ENCODE results near the gene NCF4.
A peak's percentile ranks its signal among the peaks of the same experiment; 100 is the strongest.

The NCF4 gene

DNA sequence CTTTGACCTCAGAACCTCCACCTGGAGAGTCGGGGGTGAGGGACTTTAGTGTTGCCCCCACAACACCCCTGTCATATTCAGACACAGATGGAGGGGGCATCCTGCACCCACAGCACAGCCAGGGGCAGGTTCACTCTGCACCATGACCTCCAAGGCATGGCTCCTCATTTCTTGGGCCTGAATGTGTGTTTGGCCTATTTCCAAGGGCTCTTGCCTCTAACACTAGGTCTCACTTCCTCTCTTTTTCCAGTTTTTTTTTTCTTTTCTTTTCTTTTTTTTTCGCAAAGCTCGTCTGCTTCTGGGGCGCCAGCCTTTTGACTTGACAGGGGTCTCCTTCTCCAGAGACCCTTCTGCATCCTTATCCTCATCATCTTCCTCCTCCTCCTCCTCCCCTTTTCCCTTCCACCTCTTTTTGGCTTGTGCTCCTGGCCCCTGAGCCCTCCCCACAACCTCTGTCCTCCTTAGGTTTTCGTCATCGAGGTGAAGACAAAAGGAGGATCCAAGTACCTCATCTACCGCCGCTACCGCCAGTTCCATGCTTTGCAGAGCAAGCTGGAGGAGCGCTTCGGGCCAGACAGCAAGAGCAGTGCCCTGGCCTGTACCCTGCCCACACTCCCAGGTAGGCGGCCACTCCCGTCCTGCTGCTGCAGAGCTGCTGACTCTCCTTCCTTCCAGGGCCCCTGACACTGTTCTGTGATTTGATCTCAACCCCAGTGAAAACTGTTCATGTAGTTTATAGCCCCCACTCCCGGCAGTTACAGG lies 3.8 kb downstream of the NCF4 start:
- no peak for DNase-seq (ENCODE audit: low spot score)

DNA sequence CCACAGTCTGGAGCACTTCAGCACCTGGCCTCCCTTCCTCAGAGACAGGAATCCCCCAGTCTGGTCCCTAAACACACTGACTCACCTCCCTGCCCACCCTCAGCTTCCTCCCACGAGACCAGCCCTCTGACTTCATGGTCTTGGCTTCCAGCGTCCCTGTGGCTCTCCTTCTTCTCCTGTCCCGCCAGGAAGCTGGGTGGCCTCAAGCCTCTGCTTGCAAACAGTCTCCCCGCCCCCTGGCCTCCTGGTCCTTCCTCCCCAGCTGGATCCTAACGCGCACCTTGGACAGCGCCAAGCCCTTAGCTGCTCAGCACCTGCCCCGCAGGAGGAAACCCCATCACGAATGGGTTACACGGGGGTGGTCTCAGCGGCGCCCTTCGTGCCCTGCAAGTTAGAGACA lies 4.5 kb downstream of the NCF4 start:
- DNase-seq (ENCODE audit: low spot score) = no peak

DNA sequence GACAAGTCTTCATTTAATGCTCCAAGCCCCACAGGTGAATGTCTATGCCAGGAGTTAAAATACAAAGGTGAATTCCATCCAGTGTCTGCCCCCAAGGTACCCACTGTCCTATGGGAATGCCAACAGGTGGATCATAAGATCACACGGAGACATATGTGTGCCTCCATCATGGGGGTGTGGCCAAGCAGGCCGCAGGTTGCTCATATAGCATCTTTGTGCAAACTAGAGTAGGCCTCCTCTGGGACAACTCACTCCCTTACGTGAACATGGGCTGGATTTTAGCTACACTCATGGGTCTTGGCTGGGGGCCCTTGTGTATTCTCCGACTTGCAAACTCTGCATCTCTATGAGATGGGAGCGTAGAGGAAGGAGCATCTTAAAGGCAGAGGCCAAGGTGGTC lies 6.9 kb downstream of the NCF4 start:
- DNase-seq (ENCODE audit: low spot score) = no peak

DNA sequence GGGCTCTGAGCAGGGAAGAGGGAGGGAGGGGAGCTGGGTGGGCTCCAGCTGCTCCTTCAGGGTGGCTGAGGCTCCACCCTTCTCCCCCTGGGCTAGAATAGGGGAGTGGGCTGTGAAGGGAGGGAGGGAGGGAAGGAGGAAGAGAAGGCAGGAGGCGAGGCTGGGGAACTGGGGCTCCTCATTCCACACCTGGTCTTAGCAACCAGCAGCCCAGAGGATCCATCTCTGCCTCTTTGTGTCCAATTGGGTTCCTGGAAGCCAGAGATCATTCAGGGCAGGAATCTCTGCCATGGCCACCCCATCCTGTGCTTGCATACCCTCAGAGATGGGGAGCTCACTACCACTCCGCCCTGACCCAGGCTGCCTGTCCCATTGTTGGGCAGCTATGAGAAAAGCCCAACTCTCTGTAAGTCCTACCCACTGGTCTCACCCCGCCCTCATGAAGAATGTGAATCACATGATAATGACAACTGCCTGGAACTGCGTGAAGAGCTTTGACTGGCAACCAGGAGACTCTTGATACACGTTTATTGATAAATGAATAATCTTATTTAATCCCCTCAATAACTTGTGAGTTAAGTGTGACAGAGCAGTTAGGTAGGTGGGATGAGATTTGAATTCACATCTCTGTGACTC lies 7.9 kb downstream of the NCF4 start:
- no peak for DNase-seq (ENCODE audit: low spot score)

DNA sequence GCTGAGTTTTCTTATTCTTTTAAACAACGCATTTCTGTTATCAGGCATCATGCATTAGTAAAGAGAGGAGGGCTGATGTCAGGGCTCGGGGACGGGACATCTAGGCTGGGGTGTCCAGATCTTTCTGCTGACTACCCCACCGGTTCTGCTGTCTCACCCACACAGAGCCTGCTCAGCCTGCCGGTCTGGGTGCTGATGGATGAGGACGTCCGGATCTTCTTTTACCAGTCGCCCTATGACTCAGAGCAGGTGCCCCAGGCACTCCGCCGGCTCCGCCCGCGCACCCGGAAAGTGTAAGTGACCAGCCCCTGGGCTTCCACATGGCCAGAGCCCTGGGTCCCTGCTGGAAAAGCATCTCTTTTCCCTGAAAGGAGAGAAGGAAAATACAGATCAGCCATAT lies 9.4 kb downstream of the NCF4 start:
- DNase-seq (ENCODE audit: low spot score) = no peak

DNA sequence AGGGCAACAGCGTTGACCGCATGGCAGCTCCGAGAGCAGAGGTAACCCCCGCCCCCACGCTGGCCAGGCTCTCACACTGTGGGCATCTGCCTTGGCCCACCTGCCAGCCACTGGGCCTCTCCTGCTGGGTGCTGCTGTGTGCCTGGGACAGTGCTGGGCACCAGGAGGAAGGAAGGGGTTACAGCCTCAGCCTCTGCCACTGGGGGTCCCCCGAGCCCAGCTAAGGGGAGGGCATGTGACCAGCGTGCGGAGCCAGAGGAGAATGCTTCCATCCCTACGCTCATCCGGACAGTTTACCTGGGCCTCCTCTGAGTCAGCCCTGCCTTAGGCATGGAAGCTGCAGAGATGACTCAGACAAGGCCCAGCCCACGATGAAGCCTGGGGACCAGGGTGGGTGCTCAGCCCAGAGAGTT lies 10.9 kb downstream of the NCF4 start:
- no peak for DNase-seq (ENCODE audit: low spot score)

DNA sequence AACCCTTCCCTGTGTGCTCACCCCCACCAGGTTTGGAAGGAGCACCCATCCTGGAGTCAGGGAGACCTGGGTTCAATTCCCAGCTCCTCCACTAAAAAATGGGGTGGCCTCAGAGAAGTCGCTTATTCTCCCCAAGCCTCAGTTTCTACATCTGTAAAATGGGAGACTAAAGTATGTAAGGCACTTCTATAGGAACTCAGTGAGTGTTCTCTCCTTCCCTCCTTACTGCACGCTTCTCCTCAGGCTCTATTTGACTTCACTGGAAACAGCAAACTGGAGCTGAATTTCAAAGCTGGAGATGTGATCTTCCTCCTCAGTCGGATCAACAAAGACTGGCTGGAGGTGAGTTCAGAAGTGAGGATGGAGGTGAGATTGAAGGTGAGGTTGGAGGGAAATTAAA lies 11.3 kb downstream of the NCF4 start:
- no peak for DNase-seq (ENCODE audit: low spot score)

DNA sequence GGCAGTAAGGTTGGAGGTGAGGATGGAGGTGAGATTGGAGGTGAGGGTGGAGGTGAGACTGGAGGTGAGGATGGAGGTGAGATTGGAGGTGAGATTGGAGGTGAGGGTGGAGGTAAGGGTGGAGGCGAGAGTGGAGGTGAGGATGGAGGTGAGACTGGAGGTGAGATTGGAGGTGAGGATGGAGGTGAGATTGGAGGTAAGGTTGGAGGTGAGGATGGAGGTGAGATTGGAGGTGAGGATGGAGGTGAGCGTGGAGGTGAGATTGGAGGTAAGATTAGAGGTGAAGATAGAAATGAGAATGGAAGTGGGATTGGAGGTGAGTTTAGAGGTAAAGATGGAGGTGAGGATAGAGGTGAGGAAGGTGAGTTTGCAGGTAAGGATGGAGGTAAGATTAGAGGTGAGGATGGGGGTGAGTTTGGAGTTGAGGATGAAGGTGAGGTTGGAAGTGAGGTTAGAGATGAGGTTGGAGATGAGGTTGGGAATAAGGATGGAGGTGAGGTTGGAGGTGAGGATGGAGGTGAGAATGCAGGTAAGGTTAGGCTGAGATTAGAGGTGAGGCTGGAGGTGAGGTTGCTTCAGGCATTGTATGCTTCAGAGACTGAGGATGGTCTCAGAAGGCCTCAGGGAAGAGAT lies 12.2 kb downstream of the NCF4 start:
- no peak for DNase-seq (ENCODE audit: low spot score)

DNA sequence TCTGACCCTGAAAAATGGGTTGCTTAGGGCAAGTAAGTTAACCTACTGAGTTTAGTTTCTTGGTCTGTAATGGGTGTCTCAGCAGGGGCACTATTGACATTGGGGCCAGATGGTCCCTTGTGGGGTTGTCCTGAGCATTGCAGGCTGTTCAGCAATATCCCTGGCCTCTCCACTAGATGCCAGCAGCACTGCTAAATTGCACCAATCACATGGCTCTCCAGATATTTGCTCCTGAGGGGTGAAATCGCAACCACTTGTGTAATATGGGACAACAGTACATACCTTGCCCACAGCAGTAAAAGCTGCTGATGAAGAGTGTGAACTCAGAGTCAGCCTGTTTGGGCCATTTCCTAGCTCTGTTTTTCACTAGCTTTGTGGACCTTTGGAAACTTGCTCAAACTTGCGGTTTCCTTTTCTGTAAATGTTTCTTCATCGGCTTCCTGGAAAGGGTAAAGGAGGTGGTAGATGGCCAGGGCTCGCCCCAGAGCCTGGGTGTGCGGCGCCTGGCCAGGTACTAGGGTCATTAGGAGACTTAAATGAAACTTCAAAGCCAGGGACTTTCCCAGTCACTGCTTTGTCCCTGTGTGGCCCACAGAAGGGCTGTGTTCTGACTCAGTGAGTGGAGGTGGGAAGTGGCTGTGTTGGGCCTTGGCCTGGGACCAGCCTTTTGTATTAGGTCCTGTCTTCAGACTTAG lies 13.0 kb downstream of the NCF4 start:
- DNase-seq (ENCODE audit: low spot score) = peak; percentile 16

DNA sequence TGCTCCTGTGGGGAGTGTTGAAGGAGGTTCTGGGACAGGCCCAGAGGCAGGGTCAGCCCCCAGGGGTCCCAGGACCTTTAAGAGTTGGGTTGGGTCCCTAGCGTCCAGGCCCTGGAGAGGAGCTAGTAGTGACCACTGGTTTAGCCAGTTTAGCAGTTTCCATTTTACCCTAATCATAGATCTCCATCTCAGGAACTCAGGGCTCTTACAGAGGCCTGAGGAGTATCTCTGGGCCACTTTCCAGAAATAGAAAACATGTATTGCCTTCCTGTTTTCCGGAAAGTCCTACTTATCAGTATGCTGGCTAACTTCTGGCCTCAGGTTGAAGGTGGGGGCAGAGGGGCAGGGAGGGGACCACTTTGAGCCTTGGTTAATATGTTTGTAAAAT lies 13.5 kb downstream of the NCF4 start:
- no peak for DNase-seq (ENCODE audit: low spot score)

DNA sequence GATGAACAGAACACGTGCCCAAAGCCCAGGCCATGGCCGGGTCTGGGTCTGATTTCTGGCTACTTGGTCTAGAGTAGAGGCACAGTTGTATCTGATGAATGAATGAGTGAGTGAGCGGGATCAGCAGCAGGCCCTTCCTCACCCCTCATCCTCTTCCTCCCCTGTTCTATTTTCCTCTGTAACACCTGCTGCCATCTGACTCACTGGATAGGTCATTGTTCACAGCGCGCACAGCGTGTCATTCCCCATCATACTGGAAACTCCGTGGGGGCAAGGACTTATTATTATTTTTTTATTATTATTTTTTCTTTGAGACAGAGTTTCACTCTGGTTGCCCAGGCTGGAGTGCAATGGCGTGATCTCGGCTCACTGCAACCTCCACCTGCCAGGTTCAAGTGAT lies 13.9 kb downstream of the NCF4 start:
- DNase-seq (ENCODE audit: low spot score) = no peak

DNA sequence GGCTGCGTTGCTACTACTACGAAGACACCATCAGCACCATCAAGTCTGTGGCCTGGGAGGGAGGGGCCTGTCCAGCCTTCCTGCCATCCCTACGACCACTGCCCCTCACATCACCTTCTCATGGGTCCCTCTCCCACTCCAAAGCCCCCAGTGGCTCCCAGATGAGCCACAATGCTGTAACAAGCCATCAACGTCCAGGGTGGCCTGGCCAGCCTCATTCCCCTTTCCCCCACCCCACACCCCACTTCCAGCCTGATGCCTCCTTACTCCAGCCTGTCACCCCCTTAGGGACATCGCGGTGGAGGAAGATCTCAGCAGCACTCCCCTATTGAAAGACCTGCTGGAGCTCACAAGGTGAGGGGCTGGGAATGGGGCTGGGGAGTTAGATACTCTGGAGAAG lies 14.9 kb downstream of the NCF4 start:
- no peak for DNase-seq (ENCODE audit: low spot score)

DNA sequence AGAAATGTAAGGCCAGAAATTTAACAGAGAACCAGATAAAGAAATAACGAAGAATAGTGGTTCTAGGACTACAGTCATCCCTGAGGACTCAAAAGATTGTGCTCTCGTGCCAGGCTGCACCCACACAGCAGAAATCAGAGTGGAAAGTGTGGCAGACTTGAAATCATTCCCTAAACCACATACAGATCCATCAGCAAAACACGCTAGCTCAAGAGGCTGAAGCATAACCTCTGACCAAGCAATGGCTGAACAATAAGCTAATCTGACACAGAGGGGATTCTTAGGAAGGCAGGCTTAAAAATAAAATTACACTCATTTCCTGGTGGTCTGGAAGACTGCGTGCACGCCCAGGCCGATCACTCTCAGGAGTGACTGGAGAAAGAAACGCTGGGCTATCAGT lies 19.0 kb downstream of the NCF4 start:
- DNase-seq (ENCODE audit: low spot score) = no peak

DNA sequence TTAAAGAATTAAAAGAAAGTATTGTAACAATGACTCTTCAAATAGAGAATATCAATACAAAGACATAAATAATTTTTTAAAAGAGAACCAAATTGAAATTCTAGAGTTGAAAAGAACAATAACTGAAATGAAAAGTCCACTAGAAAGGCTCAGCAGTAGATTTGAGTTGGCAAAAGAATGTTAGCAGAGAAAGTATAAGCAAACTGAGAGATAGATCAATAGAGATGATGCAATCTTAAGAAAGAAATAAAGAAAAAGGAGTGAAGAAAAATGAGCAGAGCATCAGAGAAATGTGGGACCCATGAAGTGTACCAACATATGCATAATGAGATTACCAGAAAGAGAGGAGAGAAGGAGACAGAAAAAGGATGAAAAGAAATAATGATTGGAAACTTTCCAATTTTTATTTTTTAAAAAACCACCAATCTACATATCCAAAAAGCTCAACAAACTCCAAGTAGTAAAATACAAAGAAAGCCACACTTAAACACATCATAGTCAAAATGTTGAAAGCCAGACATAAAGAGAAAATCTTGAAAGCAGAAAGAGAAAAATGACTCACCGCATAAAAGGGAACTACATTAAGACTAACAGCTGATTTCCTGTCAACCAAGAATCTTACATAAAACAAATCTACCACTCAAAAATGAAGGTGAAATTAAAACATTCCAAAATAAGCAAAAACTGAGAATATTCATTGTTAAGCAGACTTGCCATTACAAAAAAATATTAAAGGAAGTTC lies 20.9 kb downstream of the NCF4 start:
- DNase-seq (ENCODE audit: low spot score) = no peak

DNA sequence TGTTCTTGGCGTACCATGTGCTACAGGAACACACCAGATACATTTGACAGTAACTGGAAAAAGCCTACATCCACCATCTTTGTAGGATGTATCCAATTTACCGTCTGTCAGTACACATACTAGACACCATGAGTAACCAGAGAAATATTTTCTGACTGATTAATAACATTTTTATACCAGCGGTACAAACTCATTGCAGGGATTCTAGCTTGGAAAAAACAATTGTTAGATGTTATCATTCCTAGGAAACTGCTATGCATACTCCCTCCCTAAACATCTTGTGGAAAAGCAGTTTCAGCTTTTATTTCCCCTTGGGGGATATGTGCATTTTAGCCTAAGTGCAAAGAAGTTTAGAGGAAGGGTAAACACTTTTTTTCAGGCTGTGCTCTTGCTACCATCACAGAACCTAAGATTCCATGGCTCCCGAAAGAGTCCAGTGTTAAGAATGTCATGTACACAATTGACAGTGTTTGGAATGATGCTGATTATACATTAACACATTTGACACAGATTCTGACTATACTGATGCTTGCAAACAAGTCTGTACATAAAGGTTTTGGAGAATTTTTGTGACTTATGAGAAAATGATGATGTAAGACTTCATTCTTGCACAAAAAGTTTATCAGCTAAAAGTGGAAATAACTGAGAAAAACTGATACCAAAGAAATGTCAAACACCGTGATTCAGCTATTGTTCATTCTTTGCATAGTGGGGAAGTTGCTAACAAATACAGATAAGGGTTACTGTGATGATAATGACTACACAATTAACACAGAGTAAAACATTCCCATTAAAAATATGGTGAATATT lies 23.7 kb downstream of the NCF4 start:
- DNase-seq (ENCODE audit: low spot score) = no peak

DNA sequence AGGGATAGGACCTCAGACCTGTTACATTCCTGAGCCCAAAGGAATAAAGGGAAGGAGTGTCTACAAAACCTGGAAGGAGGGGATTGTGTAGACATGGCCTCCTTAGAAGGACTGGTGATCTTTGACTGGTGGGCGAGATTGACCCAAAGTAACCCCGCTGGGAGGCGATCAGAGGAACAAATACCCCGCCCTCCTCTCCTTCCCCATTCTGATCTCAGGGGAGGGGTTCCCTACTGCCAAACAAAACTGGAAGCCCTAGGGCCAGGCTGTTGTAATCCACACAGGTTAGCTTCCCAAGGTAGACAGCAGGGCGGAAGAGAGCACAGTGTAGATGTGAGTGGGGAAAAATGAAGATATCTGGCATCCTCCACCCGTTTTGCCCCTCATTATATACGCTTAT lies 24.7 kb downstream of the NCF4 start:
- no peak for DNase-seq (ENCODE audit: low spot score)

DNA sequence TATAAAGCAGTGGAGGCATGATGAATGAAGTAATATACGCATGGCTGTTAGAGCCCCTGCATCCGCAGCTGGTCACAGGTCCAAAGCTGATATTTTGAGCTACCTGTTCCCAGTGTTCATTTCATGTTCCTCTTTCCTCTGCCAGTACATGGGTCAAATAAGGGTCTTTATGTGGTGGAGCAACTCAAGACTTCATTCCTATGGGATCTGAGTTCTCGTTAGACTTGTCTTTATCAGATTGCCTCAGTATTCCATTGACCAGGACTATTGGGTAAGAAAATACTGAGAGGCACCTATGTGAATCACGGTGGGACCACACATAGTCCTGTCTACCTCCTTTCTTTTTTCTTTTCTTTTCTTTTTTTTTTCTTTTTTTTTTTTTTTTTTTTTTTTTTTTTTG lies 25.2 kb downstream of the NCF4 start:
- no peak for DNase-seq (ENCODE audit: low spot score)

DNA sequence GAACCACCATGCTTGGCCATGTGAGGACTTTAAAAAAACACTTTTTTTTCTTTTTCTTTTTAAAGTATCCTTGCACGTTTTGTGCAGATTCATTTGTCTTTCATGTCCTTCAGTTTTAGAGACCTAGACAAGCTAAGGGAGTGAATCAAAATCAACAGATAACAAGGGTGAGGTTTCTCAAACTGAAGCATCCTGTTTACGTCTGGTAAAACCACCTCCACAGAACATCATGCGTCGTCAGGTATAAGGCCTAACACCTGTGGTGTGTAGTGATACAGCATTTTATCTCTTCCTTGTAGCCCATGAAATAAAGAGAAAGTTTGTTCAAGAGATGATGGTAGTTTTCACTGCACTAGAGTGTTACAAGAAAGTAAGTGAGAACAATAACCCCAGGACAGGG lies 26.4 kb downstream of the NCF4 start:
- no peak for DNase-seq (ENCODE audit: low spot score)

DNA sequence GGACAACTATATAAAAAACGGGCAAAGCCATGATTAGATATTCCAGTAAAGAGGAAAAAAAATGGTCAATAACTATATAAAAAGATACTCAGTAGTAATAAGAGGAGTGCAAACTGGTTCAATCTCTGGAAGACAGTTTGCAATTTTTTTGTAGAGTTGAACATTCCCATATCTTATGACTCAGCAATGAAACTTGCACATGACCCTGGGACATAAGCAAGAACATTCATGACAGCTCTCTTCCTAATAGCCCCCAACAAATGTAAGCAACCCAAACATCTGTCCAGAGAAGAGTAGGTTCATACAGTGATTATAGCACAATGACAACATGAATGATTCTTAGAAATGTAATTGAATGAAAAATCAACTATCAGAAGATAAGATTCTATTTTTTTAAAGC lies 30.8 kb downstream of the NCF4 start:
- DNase-seq (ENCODE audit: low spot score) = no peak

DNA sequence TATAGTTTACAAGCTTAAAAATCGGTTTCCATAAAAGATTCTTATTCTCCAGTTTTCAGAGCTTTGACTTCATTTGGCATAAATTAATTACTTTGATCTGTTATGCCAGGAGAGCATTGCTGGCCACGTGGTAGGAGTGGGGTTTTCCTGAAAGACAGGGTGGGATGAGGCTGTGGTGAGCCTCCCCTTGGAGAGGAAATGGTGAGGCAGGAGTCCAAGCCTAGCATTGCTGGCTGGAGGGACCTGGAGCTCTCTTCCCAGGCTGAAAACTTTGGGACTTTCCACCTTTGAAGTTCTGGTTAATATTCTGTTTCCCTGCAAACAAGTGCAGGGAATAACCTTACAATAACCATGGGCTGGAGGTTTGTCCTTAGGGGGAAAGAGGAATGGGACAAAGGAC lies 31.5 kb downstream of the NCF4 start:
- no peak for DNase-seq (ENCODE audit: low spot score)

DNA sequence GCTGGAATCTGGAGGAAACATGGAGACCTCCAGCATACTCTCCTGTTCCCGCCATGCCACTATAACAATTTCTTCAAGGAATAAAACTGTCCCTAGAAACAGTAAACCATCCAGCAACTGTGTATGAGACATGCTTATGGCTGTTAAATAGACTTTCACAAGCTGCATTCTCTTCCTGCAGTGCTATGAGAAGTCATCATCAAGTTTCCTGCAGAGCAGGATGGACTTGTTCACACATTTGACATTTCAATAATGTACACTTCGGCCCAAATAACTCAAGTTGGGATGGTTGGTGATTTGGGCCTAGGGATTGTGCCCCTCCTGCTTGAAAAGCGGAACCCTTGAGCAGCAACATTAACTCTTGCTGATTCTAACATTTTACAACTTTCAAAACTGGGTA lies 32.5 kb downstream of the NCF4 start:
- DNase-seq (ENCODE audit: low spot score) = no peak

DNA sequence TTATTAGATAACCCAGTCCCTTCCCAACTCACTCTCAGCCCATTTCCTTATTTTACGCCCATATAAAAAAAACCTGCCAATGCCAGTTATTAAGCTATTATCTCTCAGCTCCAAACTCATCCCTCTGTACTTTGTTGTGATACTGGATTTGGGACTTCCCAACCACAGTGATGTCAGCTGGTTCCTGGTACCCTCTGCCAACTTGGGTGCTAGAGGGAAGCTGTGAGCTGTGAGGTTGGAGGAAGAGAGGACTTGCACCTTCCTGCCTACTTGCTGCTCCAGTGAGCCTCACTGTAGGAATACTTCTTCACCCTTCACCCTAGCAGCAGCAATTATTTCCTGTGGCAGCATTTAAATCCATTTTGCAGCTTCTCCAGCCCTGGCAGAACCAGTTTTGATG lies 33.5 kb downstream of the NCF4 start:
- no peak for DNase-seq (ENCODE audit: low spot score)
